ENCODE measurements around the gene MON1A.

GRCh38 chr3:49925485-49925884, 4.1 kb downstream of the MON1A start:
- no peak for TF ChIP-seq CTCF (IDR thresholded peaks at IDR 0.05)
- no peak for TF ChIP-seq POLR2AphosphoS5 (IDR thresholded peaks at IDR 0.05)
- no peak for TF ChIP-seq EP300 (IDR thresholded peaks at IDR 0.05)
